ENCODE results near the gene CIDEB. TPM values are rescaled to one million over a fixed set of nuclear protein-coding genes. Genes with fewer than 3 reads are reported as not detected.

CIDEB gene
- total RNA-seq, 2 donors from 2014 or later, result 14.5 to 16.8 TPM

GRCh38 chr14:24339284-24340151, 31.7 kb upstream of the CIDEB start, which contains the start of gene RIPK3:
Gene RIPK3, minus strand, starts transcription at chr14:24339991. Its CDS starts 165 bp downstream, at chr14:24339826.
- peak; percentile 46 to 51 (median 48) for DNase-seq
- H3K4me3 Mint-ChIP-seq, result peak within 1 kb of the TSS; percentile 91
- H3K9me3 ChIP-seq (ENCODE audit: control insufficient read depth, low read length, poor library complexity, severe bottlenecking), result no peaks in the 10 kb centered on the region
- peaks cover 7% of the 10 kb centered on the region for H3K36me3 Mint-ChIP-seq (ENCODE audit: low read depth)
- peak; percentile 95 for ATAC-seq
- H3K27me3 Mint-ChIP-seq, result peaks cover 23% of the 10 kb centered on the region
- H3K27ac Mint-ChIP-seq, result peak within 1 kb of the TSS; percentile 69
- H3K4me1 Mint-ChIP-seq, result peaks cover 26% of the 10 kb centered on the region

GRCh38 chr14:24338843-24339242, 31.1 kb upstream of the CIDEB start:
- DNase-seq (no peak), ATAC-seq (no peak)
- Mint-ChIP-seq H3K27me3 (peaks cover 18% of the 10 kb centered on the region), H3K27ac (peak overlapping the region; percentile 69), H3K4me3 (peak overlapping the region; percentile 91), H3K36me3 (ENCODE audit: low read depth) (peaks cover 6% of the 10 kb centered on the region), H3K4me1 (peaks cover 26% of the 10 kb centered on the region)
- no peaks in the 10 kb centered on the region for H3K9me3 ChIP-seq (ENCODE audit: control insufficient read depth, low read length, poor library complexity, severe bottlenecking)

- peaks cover 5% of the 10 kb centered on the region for H3K36me3 Mint-ChIP-seq (ENCODE audit: low read depth)
- H3K4me3 Mint-ChIP-seq, result peak overlapping the region; percentile 91
- H3K27ac Mint-ChIP-seq, result no peak overlapping the region
- H3K4me1 Mint-ChIP-seq, result peaks cover 26% of the 10 kb centered on the region
- DNase-seq (no peak), ATAC-seq (no peak)
- peaks cover 13% of the 10 kb centered on the region for H3K27me3 Mint-ChIP-seq
- no peaks in the 10 kb centered on the region for H3K9me3 ChIP-seq (ENCODE audit: control insufficient read depth, low read length, poor library complexity, severe bottlenecking)
Observed at GRCh38 chr14:24337824-24338175, 30.0 kb upstream of the CIDEB start.

- peaks cover 14% of the 10 kb centered on the region for H3K27me3 Mint-ChIP-seq
- ATAC-seq (no peak), DNase-seq (no peak)
- H3K36me3 Mint-ChIP-seq (ENCODE audit: low read depth), result peaks cover 5% of the 10 kb centered on the region
- peaks cover 32% of the 10 kb centered on the region for H3K4me1 Mint-ChIP-seq
- H3K9me3 ChIP-seq (ENCODE audit: control insufficient read depth, low read length, poor library complexity, severe bottlenecking), result no peaks in the 10 kb centered on the region
- H3K27ac Mint-ChIP-seq, result no peak overlapping the region
- H3K4me3 Mint-ChIP-seq, result peak overlapping the region; percentile 91
Observed at GRCh38 chr14:24337144-24337823, 29.5 kb upstream of the CIDEB start.

- Mint-ChIP-seq H3K4me1 (peaks cover 42% of the 10 kb centered on the region), H3K4me3 (peak overlapping the region; percentile 43), H3K27ac (no peak overlapping the region)
Observed at GRCh38 chr14:24335461-24336171, 27.8 kb upstream of the CIDEB start.

GRCh38 chr14:24334431-24335291, 26.9 kb upstream of the CIDEB start, which contains the start of gene ADCY4:
Gene ADCY4, minus strand, starts transcription at chr14:24335071. Its CDS starts 419 bp downstream, at chr14:24334652.
- DNase-seq, result no peak
- H3K36me3 Mint-ChIP-seq (ENCODE audit: low read depth), result peaks cover 5% of the 10 kb centered on the region
- ATAC-seq, result no peak
- H3K9me3 ChIP-seq (ENCODE audit: control insufficient read depth, low read length, poor library complexity, severe bottlenecking), result no peaks in the 10 kb centered on the region
- peaks cover 26% of the 10 kb centered on the region for H3K27me3 Mint-ChIP-seq
- H3K4me3 Mint-ChIP-seq, result peak within 1 kb of the TSS; percentile 67
- H3K27ac Mint-ChIP-seq, result no peak within 1 kb of the TSS
- H3K4me1 Mint-ChIP-seq, result peaks cover 45% of the 10 kb centered on the region

More at GRCh38 chr14:24335461-24336171, 27.8 kb upstream of the CIDEB start:
- Mint-ChIP-seq H3K27me3 (peaks cover 18% of the 10 kb centered on the region), H3K36me3 (ENCODE audit: low read depth) (peaks cover 5% of the 10 kb centered on the region)
- H3K9me3 ChIP-seq (ENCODE audit: control insufficient read depth, low read length, poor library complexity, severe bottlenecking), result no peaks in the 10 kb centered on the region
- ATAC-seq (no peak), DNase-seq (no peak)

GRCh38 chr14:24332268-24332993, 24.7 kb upstream of the CIDEB start:
- peak; percentile 61 to 81 (median 73) for DNase-seq
- Mint-ChIP-seq H3K27ac (peak overlapping the region; percentile 94), H3K4me3 (peak overlapping the region; percentile 96), H3K27me3 (peaks cover 26% of the 10 kb centered on the region), H3K4me1 (peaks cover 44% of the 10 kb centered on the region), H3K36me3 (ENCODE audit: low read depth) (peaks cover 5% of the 10 kb centered on the region)
- H3K9me3 ChIP-seq (ENCODE audit: control insufficient read depth, low read length, poor library complexity, severe bottlenecking), result no peaks in the 10 kb centered on the region
- ATAC-seq, result peak; percentile 92

- Mint-ChIP-seq H3K27me3 (peaks cover 26% of the 10 kb centered on the region), H3K36me3 (ENCODE audit: low read depth) (peaks cover 5% of the 10 kb centered on the region), H3K27ac (peak overlapping the region; percentile 94), H3K4me3 (peak overlapping the region; percentile 96), H3K4me1 (peaks cover 48% of the 10 kb centered on the region)
- DNase-seq (no peak), ATAC-seq (peak; percentile 1)
- no peaks in the 10 kb centered on the region for H3K9me3 ChIP-seq (ENCODE audit: control insufficient read depth, low read length, poor library complexity, severe bottlenecking)
Observed at GRCh38 chr14:24331731-24332267, 24.0 kb upstream of the CIDEB start.

GRCh38 chr14:24330973-24331674, 23.3 kb upstream of the CIDEB start:
- Mint-ChIP-seq H3K4me3 (no peak overlapping the region), H3K27ac (peak overlapping the region; percentile 94), H3K36me3 (ENCODE audit: low read depth) (peaks cover 1% of the 10 kb centered on the region), H3K4me1 (peaks cover 47% of the 10 kb centered on the region), H3K27me3 (peaks cover 26% of the 10 kb centered on the region)
- no peak for DNase-seq
- no peaks in the 10 kb centered on the region for H3K9me3 ChIP-seq (ENCODE audit: control insufficient read depth, low read length, poor library complexity, severe bottlenecking)
- no peak for ATAC-seq

GRCh38 chr14:24329736-24330135, 22.0 kb upstream of the CIDEB start:
- Mint-ChIP-seq H3K36me3 (ENCODE audit: low read depth) (no peaks in the 10 kb centered on the region), H3K4me3 (no peak overlapping the region), H3K27me3 (peaks cover 19% of the 10 kb centered on the region), H3K27ac (peak overlapping the region; percentile 29), H3K4me1 (peaks cover 45% of the 10 kb centered on the region)
- ATAC-seq, result peak; percentile 51
- peak in 1 of 3 donors; percentile 27 for DNase-seq
- no peaks in the 10 kb centered on the region for H3K9me3 ChIP-seq (ENCODE audit: control insufficient read depth, low read length, poor library complexity, severe bottlenecking)

GRCh38 chr14:24329073-24329663, 21.4 kb upstream of the CIDEB start:
- Mint-ChIP-seq H3K4me1 (peaks cover 45% of the 10 kb centered on the region), H3K4me3 (no peak overlapping the region), H3K36me3 (ENCODE audit: low read depth) (no peaks in the 10 kb centered on the region), H3K27me3 (peaks cover 19% of the 10 kb centered on the region), H3K27ac (peak overlapping the region; percentile 29)
- DNase-seq (no peak), ATAC-seq (no peak)
- H3K9me3 ChIP-seq (ENCODE audit: control insufficient read depth, low read length, poor library complexity, severe bottlenecking), result no peaks in the 10 kb centered on the region

Measured in T-helper 17 cell (primary cell).